ENCODE data around the gene BCL2L1. TPM values are rescaled to one million over a fixed set of nuclear protein-coding genes. Genes with fewer than 3 reads are reported as not detected.
A peak's percentile ranks its signal among the peaks of the same experiment; 100 is the strongest.

BCL2L1 gene
- total RNA-seq, 1 experiment from 2014 or later: 277 TPM

- H3K4me3 ChIP-seq (ENCODE audit: low read length): no peak overlapping the region
Observed at GRCh38 chr20:31705598-31706597, 16.8 kb downstream of the BCL2L1 start.

DNA sequence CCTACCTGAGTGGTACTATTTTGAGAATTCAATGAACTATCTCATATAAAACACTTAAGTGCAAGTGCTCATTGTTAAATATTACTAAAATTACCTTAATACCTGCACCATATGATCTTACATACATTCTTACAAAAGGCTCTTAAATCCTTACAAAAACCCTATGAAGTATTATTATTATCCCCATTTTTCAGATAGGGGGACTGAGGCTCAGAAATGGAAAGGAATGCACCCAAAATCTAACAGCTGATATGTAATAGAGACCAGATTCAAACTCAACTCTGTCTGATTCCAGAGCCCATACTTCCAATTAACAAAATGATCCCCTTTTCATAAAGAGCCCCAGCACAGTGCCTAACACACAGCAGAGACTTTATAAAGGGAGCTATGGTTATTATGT, 17.5 kb downstream of the BCL2L1 start:
- no TSS peak for BruUV-seq (replicated peaks)
- Histone ChIP-seq H3K9ac (ENCODE audit: low read length) (peak overlapping the region; percentile 74), H4K20me1 (ENCODE audit: low read length) (no peaks in the 10 kb centered on the region), H3K9me2 (replicated peaks; ENCODE audit: low read length) (no peaks in the 10 kb centered on the region), H3K27me3 (ENCODE audit: low read length) (no peaks in the 10 kb centered on the region), H3K27ac (ENCODE audit: low read length) (peak overlapping the region; percentile 96), H3K36me3 (ENCODE audit: low read depth, low read length) (peaks cover 55% of the 10 kb centered on the region), H3K4me3 (ENCODE audit: low read length) (peak overlapping the region; percentile 5; the same call in 1 of the 2 replicates), H3F3A (ENCODE audit: low read length, unreplicated experiment) (peaks cover 9% of the 10 kb centered on the region), H3K79me2 (ENCODE audit: low read length) (peaks cover 96% of the 10 kb centered on the region), H3K9me3 (ENCODE audit: low read length) (no peaks in the 10 kb centered on the region), H2AFZ (ENCODE audit: low read length) (no peak overlapping the region), H3K4me2 (ENCODE audit: low read length) (peak overlapping the region; percentile 62), H3K4me1 (ENCODE audit: insufficient read depth, low read length) (peaks cover 70% of the 10 kb centered on the region)
- intact Hi-C loops (cut with micrococcal nuclease): no loop called here
- 0 out of 2 replicates have a peak, but pooled peaks have one; percentile 1 for ATAC-seq
- DNase-seq: no peak
- POLR2A ChIA-PET (ENCODE audit: unreplicated experiment): interaction anchor here (1.0 to 2.6 kb wide), 5 partner anchors 8 to 18 kb away, joined by 5 to 33 read pairs (median 20); partner anchors contain the start of gene BCL2L1
- CTCF ChIA-PET: interaction anchor here (1.0 to 2.4 kb wide), 4 partner anchors 9 to 71 kb away, joined by 5 to 16 read pairs (median 6); partner anchors contain the start of gene BCL2L1
- TF ChIP-seq, protein P1, sequence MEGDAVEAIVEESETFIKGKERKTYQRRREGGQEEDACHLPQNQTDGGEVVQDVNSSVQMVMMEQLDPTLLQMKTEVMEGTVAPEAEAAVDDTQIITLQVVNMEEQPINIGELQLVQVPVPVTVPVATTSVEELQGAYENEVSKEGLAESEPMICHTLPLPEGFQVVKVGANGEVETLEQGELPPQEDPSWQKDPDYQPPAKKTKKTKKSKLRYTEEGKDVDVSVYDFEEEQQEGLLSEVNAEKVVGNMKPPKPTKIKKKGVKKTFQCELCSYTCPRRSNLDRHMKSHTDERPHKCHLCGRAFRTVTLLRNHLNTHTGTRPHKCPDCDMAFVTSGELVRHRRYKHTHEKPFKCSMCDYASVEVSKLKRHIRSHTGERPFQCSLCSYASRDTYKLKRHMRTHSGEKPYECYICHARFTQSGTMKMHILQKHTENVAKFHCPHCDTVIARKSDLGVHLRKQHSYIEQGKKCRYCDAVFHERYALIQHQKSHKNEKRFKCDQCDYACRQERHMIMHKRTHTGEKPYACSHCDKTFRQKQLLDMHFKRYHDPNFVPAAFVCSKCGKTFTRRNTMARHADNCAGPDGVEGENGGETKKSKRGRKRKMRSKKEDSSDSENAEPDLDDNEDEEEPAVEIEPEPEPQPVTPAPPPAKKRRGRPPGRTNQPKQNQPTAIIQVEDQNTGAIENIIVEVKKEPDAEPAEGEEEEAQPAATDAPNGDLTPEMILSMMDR (conservative IDR thresholded peaks at IDR 0.05; ENCODE audit: low read depth, low read length): no peak
- TF ChIP-seq EZH2phosphoT487 (IDR thresholded peaks at IDR 0.05; ENCODE audit: borderline replicate concordance, low read length) (no peak), EZH2 (IDR thresholded peaks at IDR 0.05; ENCODE audit: low read length, unreplicated experiment) (no peak)

More at GRCh38 chr20:31705598-31706597, 16.8 kb downstream of the BCL2L1 start:
- TF ChIP-seq, protein P1 (conservative IDR thresholded peaks at IDR 0.05; ENCODE audit: low read depth, low read length): no peak
- no peak for TF ChIP-seq EZH2 (IDR thresholded peaks at IDR 0.05; ENCODE audit: low read length, unreplicated experiment)
- no peak for TF ChIP-seq EZH2phosphoT487 (IDR thresholded peaks at IDR 0.05; ENCODE audit: borderline replicate concordance, low read length)
- ChIA-PET POLR2A (ENCODE audit: unreplicated experiment) (interaction anchor here (2.6 kb wide), 1 partner anchor 14 kb away, joined by 33 read pairs; no protein-coding TSS in a partner anchor), CTCF (interaction anchor here (2.4 kb wide), 1 partner anchor 17 kb away, joined by 16 read pairs; the partner anchor contains the start of gene BCL2L1)
- Histone ChIP-seq H4K20me1 (ENCODE audit: low read length) (no peaks in the 10 kb centered on the region), H3K36me3 (ENCODE audit: low read depth, low read length) (peaks cover 55% of the 10 kb centered on the region), H3K9ac (ENCODE audit: low read length) (peak overlapping the region; percentile 74), H3K9me2 (replicated peaks; ENCODE audit: low read length) (no peaks in the 10 kb centered on the region), H3K27ac (ENCODE audit: low read length) (peak overlapping the region; percentile 96), H3K4me1 (ENCODE audit: insufficient read depth, low read length) (peaks cover 70% of the 10 kb centered on the region), H3K27me3 (ENCODE audit: low read length) (no peaks in the 10 kb centered on the region), H3K4me2 (ENCODE audit: low read length) (peak overlapping the region; percentile 62), H2AFZ (ENCODE audit: low read length) (no peak overlapping the region), H3K9me3 (ENCODE audit: low read length) (no peaks in the 10 kb centered on the region), H3K79me2 (ENCODE audit: low read length) (peaks cover 96% of the 10 kb centered on the region), H3F3A (ENCODE audit: low read length, unreplicated experiment) (peaks cover 9% of the 10 kb centered on the region)
- intact Hi-C loops (cut with micrococcal nuclease): no loop called here
- DNase-seq (peak; percentile 32), ATAC-seq (0 out of 2 replicates have a peak, but pooled peaks have one; percentile 2)
- BruUV-seq (replicated peaks): no TSS peak

Measured in PC-3 (cell line).